SK-N-SH treated with all-trans-retinoic acid at 6 μM for 48 hours (cell line): Measurements from ENCODE around the gene PTEN.

Source experiments
- CSDC2 ChIP-seq: fragments of 250-450 bp; sonication (Bioruptor Pico); IDR thresholded peaks from 2 replicates; pipeline ENCODE4 v1.5.0; 2020; ENCODE audit warnings: mild to moderate bottlenecking, moderate library complexity
- ZNF565 ChIP-seq: fragments of 450-650 bp; formaldehyde crosslinking; conservative IDR thresholded peaks from 2 replicates; pipeline ENCODE4 v1.5.0; 2020; ENCODE audit warnings: low read depth, mild to moderate bottlenecking, moderate library complexity
- TF ChIP-seq, protein P1 (sequence below): fragments of 250-450 bp; sonication (Bioruptor Pico); IDR thresholded peaks from 2 replicates; pipeline ENCODE4 v1.5.1; 2021; ENCODE audit warnings: mild to moderate bottlenecking, moderate library complexity

DNA sequence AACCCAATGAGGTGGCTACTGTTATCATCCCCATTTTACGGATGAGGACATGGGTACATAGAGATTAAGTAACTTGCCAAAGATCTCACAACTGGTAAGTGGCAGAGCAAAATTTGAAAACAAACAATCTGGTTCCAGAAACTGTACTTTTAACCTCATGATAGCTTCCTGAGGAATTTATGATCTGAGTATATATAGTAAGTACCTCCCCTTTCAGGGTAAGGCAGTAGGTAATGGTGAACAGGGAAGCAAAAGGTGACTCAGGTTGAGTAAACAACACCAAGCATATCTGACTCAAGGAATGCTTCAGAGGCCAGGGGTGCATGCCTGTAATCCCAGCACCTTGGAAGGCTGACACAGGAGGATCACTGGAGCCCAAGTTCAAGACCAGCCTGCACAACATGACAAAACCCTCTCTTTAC is 21.2 kb upstream of the PTEN start:
- TF ChIP-seq, protein P1, sequence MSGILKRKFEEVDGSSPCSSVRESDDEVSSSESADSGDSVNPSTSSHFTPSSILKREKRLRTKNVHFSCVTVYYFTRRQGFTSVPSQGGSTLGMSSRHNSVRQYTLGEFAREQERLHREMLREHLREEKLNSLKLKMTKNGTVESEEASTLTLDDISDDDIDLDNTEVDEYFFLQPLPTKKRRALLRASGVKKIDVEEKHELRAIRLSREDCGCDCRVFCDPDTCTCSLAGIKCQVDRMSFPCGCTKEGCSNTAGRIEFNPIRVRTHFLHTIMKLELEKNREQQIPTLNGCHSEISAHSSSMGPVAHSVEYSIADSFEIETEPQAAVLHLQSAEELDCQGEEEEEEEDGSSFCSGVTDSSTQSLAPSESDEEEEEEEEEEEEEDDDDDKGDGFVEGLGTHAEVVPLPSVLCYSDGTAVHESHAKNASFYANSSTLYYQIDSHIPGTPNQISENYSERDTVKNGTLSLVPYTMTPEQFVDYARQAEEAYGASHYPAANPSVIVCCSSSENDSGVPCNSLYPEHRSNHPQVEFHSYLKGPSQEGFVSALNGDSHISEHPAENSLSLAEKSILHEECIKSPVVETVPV: no peak
- no peak for TF ChIP-seq CSDC2 (CRISPR knock-in tag)
- no peak for TF ChIP-seq ZNF565 (CRISPR knock-in tag)
